ENCODE results near the gene MAP7. TPM values are rescaled to one million over a fixed set of nuclear protein-coding genes. Genes with fewer than 3 reads are reported as not detected.

The MAP7 gene
- total RNA-seq, 1 donor from 2014 or later = 0.35 TPM

GRCh38 chr6:136464148-136464547 lies 86.1 kb downstream of the MAP7 start:
- ChIA-PET CTCF (no interaction called here), POLR2A (no interaction called here)
- Mint-ChIP-seq H3K27me3 (peaks cover 12% of the 10 kb centered on the region), H3K4me1 (peaks cover 8% of the 10 kb centered on the region), H3K27ac (no peak overlapping the region), H3K9me3 (no peaks in the 10 kb centered on the region), H3K36me3 (ENCODE audit: low read depth) (no peaks in the 10 kb centered on the region), H3K4me3 (no peak overlapping the region)
- no peak for TF ChIP-seq CTCF (IDR thresholded peaks at IDR 0.05)
- DNase-seq (no peak), ATAC-seq (ENCODE audit: low read depth) (no peak)
- intact Hi-C loops (cut with micrococcal nuclease) = no loop called here

- Mint-ChIP-seq H3K4me1 (peaks cover 8% of the 10 kb centered on the region), H3K4me3 (no peak overlapping the region), H3K36me3 (ENCODE audit: low read depth) (no peaks in the 10 kb centered on the region), H3K9me3 (no peaks in the 10 kb centered on the region), H3K27ac (no peak overlapping the region), H3K27me3 (peaks cover 12% of the 10 kb centered on the region)
- intact Hi-C loops (cut with micrococcal nuclease) = no loop called here
- CTCF ChIA-PET = no interaction called here
- no peak for TF ChIP-seq CTCF (IDR thresholded peaks at IDR 0.05)
- DNase-seq (no peak), ATAC-seq (ENCODE audit: low read depth) (no peak)
- POLR2A ChIA-PET = no interaction called here
Observed at GRCh38 chr6:136463743-136464142, 86.5 kb downstream of the MAP7 start.

GRCh38 chr6:136446579-136447187 lies 103.5 kb downstream of the MAP7 start:
- Mint-ChIP-seq H3K27ac (no peak overlapping the region), H3K4me3 (no peak overlapping the region), H3K27me3 (peaks cover 13% of the 10 kb centered on the region), H3K36me3 (ENCODE audit: low read depth) (no peaks in the 10 kb centered on the region), H3K9me3 (peaks cover 3% of the 10 kb centered on the region), H3K4me1 (no peaks in the 10 kb centered on the region)
- DNase-seq (no peak), ATAC-seq (ENCODE audit: low read depth) (no peak)
- no peak for TF ChIP-seq CTCF (IDR thresholded peaks at IDR 0.05)
- CTCF ChIA-PET = no interaction called here
- POLR2A ChIA-PET = no interaction called here
- intact Hi-C loops (cut with micrococcal nuclease) = no loop called here

- TF ChIP-seq CTCF (IDR thresholded peaks at IDR 0.05) = no peak
- ATAC-seq (ENCODE audit: low read depth) (no peak), DNase-seq (no peak)
- Mint-ChIP-seq H3K36me3 (ENCODE audit: low read depth) (no peaks in the 10 kb centered on the region), H3K4me3 (no peak overlapping the region), H3K4me1 (no peaks in the 10 kb centered on the region), H3K27me3 (peaks cover 13% of the 10 kb centered on the region), H3K9me3 (peaks cover 3% of the 10 kb centered on the region), H3K27ac (no peak overlapping the region)
- ChIA-PET POLR2A (no interaction called here), CTCF (no interaction called here)
- intact Hi-C loops (cut with micrococcal nuclease) = no loop called here
Observed at GRCh38 chr6:136446145-136446544, 104.1 kb downstream of the MAP7 start.

GRCh38 chr6:136445063-136445462 lies 105.2 kb downstream of the MAP7 start:
- H3K27me3 Mint-ChIP-seq = peaks cover 13% of the 10 kb centered on the region
- no peak overlapping the region for H3K27ac Mint-ChIP-seq
- no peaks in the 10 kb centered on the region for H3K4me1 Mint-ChIP-seq
- ChIA-PET CTCF (no interaction called here), POLR2A (no interaction called here)
- intact Hi-C loops (cut with micrococcal nuclease) = no loop called here
- no peaks in the 10 kb centered on the region for H3K9me3 Mint-ChIP-seq
- no peak for TF ChIP-seq CTCF (IDR thresholded peaks at IDR 0.05)
- H3K36me3 Mint-ChIP-seq (ENCODE audit: low read depth) = no peaks in the 10 kb centered on the region
- no peak overlapping the region for H3K4me3 Mint-ChIP-seq
- ATAC-seq (ENCODE audit: low read depth) = no peak
- DNase-seq = no peak

All from activated B cell treated with CpG ODN at 0.5 μM for 24 hours (primary cell).